Hematopoietic multipotent progenitor cell (in vitro differentiated cells): ENCODE data around the gene PLIN3. TPM values are rescaled to one million over a fixed set of nuclear protein-coding genes. Genes with fewer than 3 reads are reported as not detected.
"Not testable (repeated sequence)": the region's sequence is repeated elsewhere in the genome, so short reads cannot be mapped to it uniquely, and the experiment has no call there.

Experiments used
- DNase-seq, 3 donors: peaks; one replicate each; pipeline ENCODE4 v3.0.0-alpha.2; 2011 to 2015; ENCODE audit warnings: low read depth in 2 of 3, low spot score in 2 of 3
- total RNA-seq: library from RNA; depleted of rRNA; stranded (reverse); fragments of >200 nt; gene quantifications from one replicate; pipeline ENCODE4 v1.2.3, GENCODE V29; 2012

Gene PLIN3
- total RNA-seq = 196 TPM

GRCh38 chr19:4867534-4868285, at the start of gene PLIN3:
Gene PLIN3, minus strand, starts transcription at chr19:4867667. Its CDS starts 6,273 bp downstream, at chr19:4861394.
- peak; percentile 72 to 96 (median 95) for DNase-seq

- peak in 2 of 3 donors; percentile 64 to 70 for DNase-seq
These were observed 49.0 kb upstream of the PLIN3 start for GRCh38 chr19:4916292-4917082.

GRCh38 chr19:4914736-4915501, 47.5 kb upstream of the PLIN3 start:
- peak in 2 of 3 donors; percentile 48 to 52 for DNase-seq

- DNase-seq = no peak
These were observed 46.7 kb upstream of the PLIN3 start for GRCh38 chr19:4913996-4914735.

GRCh38 chr19:4911786-4912672, 44.6 kb upstream of the PLIN3 start:
- peak in 2 of 3 donors; percentile 77 to 85 for DNase-seq

GRCh38 chr19:4911314-4911713, 43.8 kb upstream of the PLIN3 start:
- no peak for DNase-seq

GRCh38 chr19:4910594-4911281, 43.3 kb upstream of the PLIN3 start:
- peak in 2 of 3 donors; percentile 45 to 46 for DNase-seq

GRCh38 chr19:4909897-4910593, 42.6 kb upstream of the PLIN3 start:
- DNase-seq = peak; percentile 79 to 94 (median 88)

- no peak for DNase-seq
These were observed 41.9 kb upstream of the PLIN3 start, which contains the start of gene UHRF1 for GRCh38 chr19:4909156-4909896. Gene UHRF1, plus strand, starts transcription at chr19:4909501. Its CDS starts 1,385 bp downstream, at chr19:4910886.

- no peak for DNase-seq
These were observed 41.3 kb upstream of the PLIN3 start for GRCh38 chr19:4908781-4909155.

GRCh38 chr19:4908360-4908759, 40.9 kb upstream of the PLIN3 start:
- DNase-seq = no peak

- DNase-seq = no peak
These were observed 39.5 kb upstream of the PLIN3 start for GRCh38 chr19:4906963-4907362.

- no peak for DNase-seq
These were observed 37.0 kb upstream of the PLIN3 start for GRCh38 chr19:4904481-4904880.

- no peak for DNase-seq
These were observed 35.3 kb upstream of the PLIN3 start, which contains the start of gene ARRDC5 for GRCh38 chr19:4902796-4903195. Gene ARRDC5, minus strand, starts transcription at chr19:4902896. Its CDS starts 71 bp downstream, at chr19:4902825.

GRCh38 chr19:4900879-4901278, 33.4 kb upstream of the PLIN3 start:
- not testable (repeated sequence) for DNase-seq

GRCh38 chr19:4897146-4897545, 29.7 kb upstream of the PLIN3 start:
- DNase-seq = no peak

- no peak for DNase-seq
These were observed 28.9 kb upstream of the PLIN3 start for GRCh38 chr19:4896372-4896771.
